Liver (tissue), 3 donors: ENCODE measurements around the gene CACNA1C.

Experiments
- CTCF ChIP-seq: fragments of 150-350 bp; IDR thresholded peaks from 2 replicates; pipeline ENCODE4 v1.5.1; 2017; ENCODE audit warnings: improper control_type of control experiment, low read depth, low read length; ENCODE audit not compliant: missing input control
- GABPA ChIP-seq, 2 donors: IDR thresholded peaks in 1 of 2; conservative IDR thresholded peaks in 1 of 2; 2 replicates each; pipeline ENCODE4 v1.6.1; 2016; ENCODE audit warnings: antibody characterized with exemption in 2 of 2, mild to moderate bottlenecking in 1 of 2, moderate library complexity in 1 of 2
- donor health status: healthy.
- donor health status: healthy.

GRCh38 chr12:2083561-2083960 lies 30.8 kb downstream of the CACNA1C start:
- TF ChIP-seq CTCF (no peak), GABPA (IDR thresholded peaks at IDR 0.05 in 1 of 2, conservative IDR thresholded peaks at IDR 0.05 in 1 of 2) (no peak)
